Caco-2 (cell line): ENCODE results near the gene CDKAL1. TPM values are rescaled to one million over a fixed set of nuclear protein-coding genes. Genes with fewer than 3 reads are reported as not detected.
A peak's percentile ranks its signal among the peaks of the same experiment; 100 is the strongest.

Source experiments
- BruUV-seq: library from RNA; stranded (reverse); fragments of 400-500 nt; replicated peaks from 2 replicates; lab custom pipeline; 2021; lab: Mats Ljungman, UMichigan
- CTCF ChIA-PET: fragments of 300-600 bp; sonication (Branson Sonifier 250); formaldehyde crosslinking; loops from one replicate; lab custom pipeline; 2022; ENCODE audit warnings: antibody characterized with exemption; lab: Charles Lee
- POLR2A ChIA-PET: fragments of 300-600 bp; sonication (Branson Sonifier 250); formaldehyde crosslinking; loops from one replicate; lab custom pipeline; 2022; ENCODE audit warnings: antibody characterized with exemption; lab: Charles Lee
- DNase-seq, 2 experiments: peaks; one replicate each; pipeline versions ENCODE4 v3.0.0 to v3.0.0-alpha.2; 2020 to 2022
- H3K27me3 ChIP-seq: replicated peaks from 2 replicates; pipeline ENCODE4 v1.6.0; 2011; ENCODE audit warnings: low read length; ENCODE audit not compliant: control insufficient read depth, insufficient read depth
- H3K36me3 ChIP-seq: 2 replicates; pipeline ENCODE4 v1.5.1; 2011; ENCODE audit warnings: low read length; ENCODE audit not compliant: control insufficient read depth, insufficient read depth
- H3K4me1 ChIP-seq: fragments of 250-450 bp; sonication (Bioruptor Pico); 2 replicates; pipeline ENCODE4 v1.5.1; 2020; ENCODE audit warnings: mild to moderate bottlenecking
- H3K4me3 ChIP-seq: 2 replicates; pipeline ENCODE4 v1.5.1; 2011; ENCODE audit warnings: low read depth, mild to moderate bottlenecking, control low read depth, low read length
- H3K9me3 ChIP-seq: fragments of 250-450 bp; sonication (Bioruptor Pico); 2 replicates; pipeline ENCODE4 v1.5.1; 2020; ENCODE audit warnings: mild to moderate bottlenecking, moderate library complexity
- H3K27ac Mint-ChIP-seq: one replicate; pipeline ENCODE4 v1.8.0; 2022; ENCODE audit warnings: mixed read lengths; ENCODE audit not compliant: unreplicated experiment
- H3K27me3 Mint-ChIP-seq: one replicate; pipeline ENCODE4 v1.8.0; 2022; ENCODE audit warnings: mixed read lengths; ENCODE audit not compliant: insufficient read depth, unreplicated experiment
- H3K36me3 Mint-ChIP-seq: one replicate; pipeline ENCODE4 v1.8.0; 2022; ENCODE audit warnings: mild to moderate bottlenecking, mixed read lengths; ENCODE audit not compliant: insufficient read depth, unreplicated experiment
- H3K4me1 Mint-ChIP-seq: one replicate; pipeline ENCODE4 v1.8.0; 2022; ENCODE audit warnings: low read depth, mixed read lengths; ENCODE audit not compliant: unreplicated experiment
- H3K4me3 Mint-ChIP-seq: one replicate; pipeline ENCODE4 v1.8.0; 2022; ENCODE audit warnings: mild to moderate bottlenecking, moderate library complexity, mixed read lengths; ENCODE audit not compliant: unreplicated experiment
- H3K9me3 Mint-ChIP-seq: one replicate; pipeline ENCODE4 v1.8.0; 2022; ENCODE audit warnings: mixed read lengths; ENCODE audit not compliant: unreplicated experiment
- CTCF ChIP-seq, 2 experiments: fragments of 200-600 bp in 1 of 2; IDR thresholded peaks; 1 replicate in 1 of 2; 2 replicates in 1 of 2; pipeline versions ENCODE4 v1.5.1 to v1.8.0; 2011 to 2022; ENCODE audit warnings: antibody characterized with exemption in 1 of 2, control low read depth in 1 of 2, inconsistent platforms in 1 of 2, low read depth in 1 of 2, low read length in 1 of 2, mild to moderate bottlenecking in 1 of 2, moderate library complexity in 1 of 2; ENCODE audit not compliant: insufficient read depth in 1 of 2, severe bottlenecking in 1 of 2, unreplicated experiment in 1 of 2
- intact Hi-C: fragments of 100-400 bp; cut with micrococcal nuclease; formaldehyde crosslinking; loops from one replicate; pipeline ENCODE4 v1.10.0; 2022; ENCODE audit not compliant: unreplicated experiment
- total RNA-seq: library from RNA; stranded (reverse); gene quantifications from 2 replicates; pipeline ENCODE4 v1.2.3, GENCODE V29; 2022

Gene CDKAL1
- total RNA-seq, 1 experiment from 2014 or later, result 18.7 TPM

- Mint-ChIP-seq H3K27me3 (no peaks in the 10 kb centered on the region), H3K9me3 (no peaks in the 10 kb centered on the region), H3K4me3 (no peak overlapping the region), H3K4me1 (no peaks in the 10 kb centered on the region), H3K27ac (no peak overlapping the region), H3K36me3 (no peaks in the 10 kb centered on the region)
- ChIA-PET POLR2A (no interaction called here), CTCF (no interaction called here)
- intact Hi-C loops, result no loop called here
- no peak for TF ChIP-seq CTCF (IDR thresholded peaks at IDR 0.05; ENCODE audit: insufficient read depth in 1 of 2, low read depth in 1 of 2, low read length in 1 of 2, severe bottlenecking in 1 of 2, unreplicated experiment in 1 of 2)
- no peak overlapping the region for H3K4me3 ChIP-seq
- no peak for DNase-seq
- H3K27me3 ChIP-seq, result no peaks in the 10 kb centered on the region
- no TSS peak for BruUV-seq
- no peaks in the 10 kb centered on the region for H3K4me1 ChIP-seq
- H3K9me3 ChIP-seq, result no peaks in the 10 kb centered on the region
- no peaks in the 10 kb centered on the region for H3K36me3 ChIP-seq
Observed at GRCh38 chr6:20905377-20905776, 371.1 kb downstream of the CDKAL1 start.

GRCh38 chr6:20906945-20907344 lies 372.7 kb downstream of the CDKAL1 start:
- POLR2A ChIA-PET, result no interaction called here
- H3K9me3 Mint-ChIP-seq, result no peaks in the 10 kb centered on the region

GRCh38 chr6:20907486-20908071 lies 373.3 kb downstream of the CDKAL1 start:
- Mint-ChIP-seq H3K36me3 (no peaks in the 10 kb centered on the region), H3K27ac (no peak overlapping the region), H3K27me3 (no peaks in the 10 kb centered on the region), H3K9me3 (no peaks in the 10 kb centered on the region), H3K4me1 (no peaks in the 10 kb centered on the region), H3K4me3 (no peak overlapping the region)
- CTCF ChIA-PET, result interaction anchor here (0.9 kb wide), 1 partner anchor 342 kb away, joined by 3 read pairs; no protein-coding TSS in a partner anchor
- POLR2A ChIA-PET, result no interaction called here
- no peak overlapping the region for H3K4me3 ChIP-seq
- H3K4me1 ChIP-seq, result no peaks in the 10 kb centered on the region
- H3K36me3 ChIP-seq, result no peaks in the 10 kb centered on the region
- DNase-seq, result peak; percentile 10 to 30
- no peak for TF ChIP-seq CTCF (IDR thresholded peaks at IDR 0.05; ENCODE audit: insufficient read depth in 1 of 2, low read depth in 1 of 2, low read length in 1 of 2, severe bottlenecking in 1 of 2, unreplicated experiment in 1 of 2)
- intact Hi-C loops, result no loop called here
- H3K9me3 ChIP-seq, result no peaks in the 10 kb centered on the region
- no peaks in the 10 kb centered on the region for H3K27me3 ChIP-seq
- BruUV-seq, result no TSS peak

More at GRCh38 chr6:20906945-20907344, 372.7 kb downstream of the CDKAL1 start:
- Mint-ChIP-seq H3K36me3 (no peaks in the 10 kb centered on the region), H3K27ac (no peak overlapping the region), H3K4me1 (no peaks in the 10 kb centered on the region), H3K27me3 (no peaks in the 10 kb centered on the region), H3K4me3 (no peak overlapping the region)
- intact Hi-C loops, result no loop called here
- Histone ChIP-seq H3K36me3 (no peaks in the 10 kb centered on the region), H3K9me3 (no peaks in the 10 kb centered on the region), H3K4me1 (no peaks in the 10 kb centered on the region), H3K27me3 (no peaks in the 10 kb centered on the region), H3K4me3 (no peak overlapping the region)
- CTCF ChIA-PET, result interaction anchor here (0.9 kb wide), 1 partner anchor 342 kb away, joined by 3 read pairs; no protein-coding TSS in a partner anchor
- TF ChIP-seq CTCF (IDR thresholded peaks at IDR 0.05; ENCODE audit: insufficient read depth in 1 of 2, low read depth in 1 of 2, low read length in 1 of 2, severe bottlenecking in 1 of 2, unreplicated experiment in 1 of 2), result no peak
- no TSS peak for BruUV-seq
- DNase-seq, result no peak
